ENCODE results near the gene ARHGAP45. TPM values are rescaled to one million over a fixed set of nuclear protein-coding genes. Genes with fewer than 3 reads are reported as not detected.

Gene ARHGAP45
- total and polyA plus RNA-seq, 2 of the 8 experiments (the other 6 are each of a cell fraction or from before 2014, with no cell fraction given), result 31.4 to 41.8 TPM

DNA sequence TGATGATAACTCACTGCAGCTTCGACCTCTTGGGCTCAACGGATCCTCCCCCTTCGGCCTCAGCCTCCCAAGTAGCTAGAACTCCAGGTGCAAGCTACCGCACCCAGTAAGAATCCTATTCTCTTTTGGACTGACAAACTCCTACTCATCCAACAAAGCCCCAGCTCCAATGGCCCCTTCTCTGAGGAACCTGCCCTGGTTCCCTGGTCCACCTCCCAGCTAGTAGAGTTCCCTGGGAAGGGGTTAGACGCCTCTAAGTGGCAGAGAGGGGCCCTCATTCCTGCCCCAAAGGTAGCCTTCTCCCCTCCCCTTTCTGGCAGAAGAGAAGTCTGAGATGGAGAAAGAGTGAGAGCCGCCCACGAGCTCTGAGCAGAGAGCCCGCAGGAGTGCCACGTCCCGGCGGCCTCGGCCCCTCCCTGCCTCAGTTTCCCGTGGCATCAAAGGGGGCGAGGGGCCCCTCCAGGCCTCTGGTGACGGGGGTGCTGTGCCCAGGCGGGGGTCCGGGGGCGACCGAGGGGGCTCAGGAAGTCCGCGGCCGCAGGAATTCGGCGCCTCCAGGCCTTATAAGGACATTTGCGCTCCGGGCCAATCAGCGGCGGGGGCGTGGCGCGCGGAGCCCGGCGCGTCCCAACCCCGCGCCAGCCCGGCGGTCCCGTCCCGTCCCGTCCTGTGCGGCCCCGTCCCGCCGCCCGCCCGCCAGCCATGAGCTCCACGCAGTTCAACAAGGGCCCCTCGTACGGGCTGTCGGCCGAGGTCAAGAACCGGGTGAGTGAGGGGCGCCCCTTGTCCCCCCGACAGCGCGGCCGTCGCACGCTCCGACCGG is 40.8 kb upstream of the ARHGAP45 start, which contains the start of gene CNN2 (continued):
- TF ChIP-seq, protein P1, sequence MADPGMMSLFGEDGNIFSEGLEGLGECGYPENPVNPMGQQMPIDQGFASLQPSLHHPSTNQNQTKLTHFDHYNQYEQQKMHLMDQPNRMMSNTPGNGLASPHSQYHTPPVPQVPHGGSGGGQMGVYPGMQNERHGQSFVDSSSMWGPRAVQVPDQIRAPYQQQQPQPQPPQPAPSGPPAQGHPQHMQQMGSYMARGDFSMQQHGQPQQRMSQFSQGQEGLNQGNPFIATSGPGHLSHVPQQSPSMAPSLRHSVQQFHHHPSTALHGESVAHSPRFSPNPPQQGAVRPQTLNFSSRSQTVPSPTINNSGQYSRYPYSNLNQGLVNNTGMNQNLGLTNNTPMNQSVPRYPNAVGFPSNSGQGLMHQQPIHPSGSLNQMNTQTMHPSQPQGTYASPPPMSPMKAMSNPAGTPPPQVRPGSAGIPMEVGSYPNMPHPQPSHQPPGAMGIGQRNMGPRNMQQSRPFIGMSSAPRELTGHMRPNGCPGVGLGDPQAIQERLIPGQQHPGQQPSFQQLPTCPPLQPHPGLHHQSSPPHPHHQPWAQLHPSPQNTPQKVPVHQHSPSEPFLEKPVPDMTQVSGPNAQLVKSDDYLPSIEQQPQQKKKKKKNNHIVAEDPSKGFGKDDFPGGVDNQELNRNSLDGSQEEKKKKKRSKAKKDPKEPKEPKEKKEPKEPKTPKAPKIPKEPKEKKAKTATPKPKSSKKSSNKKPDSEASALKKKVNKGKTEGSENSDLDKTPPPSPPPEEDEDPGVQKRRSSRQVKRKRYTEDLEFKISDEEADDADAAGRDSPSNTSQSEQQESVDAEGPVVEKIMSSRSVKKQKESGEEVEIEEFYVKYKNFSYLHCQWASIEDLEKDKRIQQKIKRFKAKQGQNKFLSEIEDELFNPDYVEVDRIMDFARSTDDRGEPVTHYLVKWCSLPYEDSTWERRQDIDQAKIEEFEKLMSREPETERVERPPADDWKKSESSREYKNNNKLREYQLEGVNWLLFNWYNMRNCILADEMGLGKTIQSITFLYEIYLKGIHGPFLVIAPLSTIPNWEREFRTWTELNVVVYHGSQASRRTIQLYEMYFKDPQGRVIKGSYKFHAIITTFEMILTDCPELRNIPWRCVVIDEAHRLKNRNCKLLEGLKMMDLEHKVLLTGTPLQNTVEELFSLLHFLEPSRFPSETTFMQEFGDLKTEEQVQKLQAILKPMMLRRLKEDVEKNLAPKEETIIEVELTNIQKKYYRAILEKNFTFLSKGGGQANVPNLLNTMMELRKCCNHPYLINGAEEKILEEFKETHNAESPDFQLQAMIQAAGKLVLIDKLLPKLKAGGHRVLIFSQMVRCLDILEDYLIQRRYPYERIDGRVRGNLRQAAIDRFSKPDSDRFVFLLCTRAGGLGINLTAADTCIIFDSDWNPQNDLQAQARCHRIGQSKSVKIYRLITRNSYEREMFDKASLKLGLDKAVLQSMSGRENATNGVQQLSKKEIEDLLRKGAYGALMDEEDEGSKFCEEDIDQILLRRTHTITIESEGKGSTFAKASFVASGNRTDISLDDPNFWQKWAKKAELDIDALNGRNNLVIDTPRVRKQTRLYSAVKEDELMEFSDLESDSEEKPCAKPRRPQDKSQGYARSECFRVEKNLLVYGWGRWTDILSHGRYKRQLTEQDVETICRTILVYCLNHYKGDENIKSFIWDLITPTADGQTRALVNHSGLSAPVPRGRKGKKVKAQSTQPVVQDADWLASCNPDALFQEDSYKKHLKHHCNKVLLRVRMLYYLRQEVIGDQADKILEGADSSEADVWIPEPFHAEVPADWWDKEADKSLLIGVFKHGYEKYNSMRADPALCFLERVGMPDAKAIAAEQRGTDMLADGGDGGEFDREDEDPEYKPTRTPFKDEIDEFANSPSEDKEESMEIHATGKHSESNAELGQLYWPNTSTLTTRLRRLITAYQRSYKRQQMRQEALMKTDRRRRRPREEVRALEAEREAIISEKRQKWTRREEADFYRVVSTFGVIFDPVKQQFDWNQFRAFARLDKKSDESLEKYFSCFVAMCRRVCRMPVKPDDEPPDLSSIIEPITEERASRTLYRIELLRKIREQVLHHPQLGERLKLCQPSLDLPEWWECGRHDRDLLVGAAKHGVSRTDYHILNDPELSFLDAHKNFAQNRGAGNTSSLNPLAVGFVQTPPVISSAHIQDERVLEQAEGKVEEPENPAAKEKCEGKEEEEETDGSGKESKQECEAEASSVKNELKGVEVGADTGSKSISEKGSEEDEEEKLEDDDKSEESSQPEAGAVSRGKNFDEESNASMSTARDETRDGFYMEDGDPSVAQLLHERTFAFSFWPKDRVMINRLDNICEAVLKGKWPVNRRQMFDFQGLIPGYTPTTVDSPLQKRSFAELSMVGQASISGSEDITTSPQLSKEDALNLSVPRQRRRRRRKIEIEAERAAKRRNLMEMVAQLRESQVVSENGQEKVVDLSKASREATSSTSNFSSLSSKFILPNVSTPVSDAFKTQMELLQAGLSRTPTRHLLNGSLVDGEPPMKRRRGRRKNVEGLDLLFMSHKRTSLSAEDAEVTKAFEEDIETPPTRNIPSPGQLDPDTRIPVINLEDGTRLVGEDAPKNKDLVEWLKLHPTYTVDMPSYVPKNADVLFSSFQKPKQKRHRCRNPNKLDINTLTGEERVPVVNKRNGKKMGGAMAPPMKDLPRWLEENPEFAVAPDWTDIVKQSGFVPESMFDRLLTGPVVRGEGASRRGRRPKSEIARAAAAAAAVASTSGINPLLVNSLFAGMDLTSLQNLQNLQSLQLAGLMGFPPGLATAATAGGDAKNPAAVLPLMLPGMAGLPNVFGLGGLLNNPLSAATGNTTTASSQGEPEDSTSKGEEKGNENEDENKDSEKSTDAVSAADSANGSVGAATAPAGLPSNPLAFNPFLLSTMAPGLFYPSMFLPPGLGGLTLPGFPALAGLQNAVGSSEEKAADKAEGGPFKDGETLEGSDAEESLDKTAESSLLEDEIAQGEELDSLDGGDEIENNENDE (IDR thresholded peaks at IDR 0.05; ENCODE audit: insufficient replicate concordance, low read length), result no peak
- peak; percentile 81 to 88 for TF ChIP-seq POLR2A (IDR thresholded peaks at IDR 0.05; ENCODE audit: control extremely low read depth in 1 of 2, low read depth in 2 of 2, low read length in 2 of 2)
- TF ChIP-seq CHD1 (IDR thresholded peaks at IDR 0.05; ENCODE audit: low read depth, low read length), result no peak
- peak; percentile 82 for TF ChIP-seq PHF8 (conservative IDR thresholded peaks at IDR 0.05; ENCODE audit: low read depth, low read length)
- TF ChIP-seq ASH2L (IDR thresholded peaks at IDR 0.05; ENCODE audit: low read length), result no peak
- TF ChIP-seq, protein P2, sequence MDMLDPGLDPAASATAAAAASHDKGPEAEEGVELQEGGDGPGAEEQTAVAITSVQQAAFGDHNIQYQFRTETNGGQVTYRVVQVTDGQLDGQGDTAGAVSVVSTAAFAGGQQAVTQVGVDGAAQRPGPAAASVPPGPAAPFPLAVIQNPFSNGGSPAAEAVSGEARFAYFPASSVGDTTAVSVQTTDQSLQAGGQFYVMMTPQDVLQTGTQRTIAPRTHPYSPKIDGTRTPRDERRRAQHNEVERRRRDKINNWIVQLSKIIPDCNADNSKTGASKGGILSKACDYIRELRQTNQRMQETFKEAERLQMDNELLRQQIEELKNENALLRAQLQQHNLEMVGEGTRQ (IDR thresholded peaks at IDR 0.05; ENCODE audit: low read length), result no peak
- no peak for TF ChIP-seq SIX5 (IDR thresholded peaks at IDR 0.05; ENCODE audit: low read depth, low read length)
- peak; percentile 28; the same call in 1 of the 2 replicates for TF ChIP-seq CREB1 (IDR thresholded peaks at IDR 0.05)
- peak; percentile 84 for TF ChIP-seq EGR1 (IDR thresholded peaks at IDR 0.05; ENCODE audit: borderline replicate concordance, low read depth, low read length)
